Small intestine (tissue), 7 donors: ENCODE data around the gene ZFYVE1. TPM values are rescaled to one million over a fixed set of nuclear protein-coding genes. Genes with fewer than 3 reads are reported as not detected.
A peak's percentile ranks its signal among the peaks of the same experiment; 100 is the strongest.

Experiments used
- DNase-seq, 2 donors: peaks; one replicate each; pipeline versions ENCODE4 v3.0.0 to v3.0.0-alpha.2; 2013
- FAIRE-seq: peaks from 2 replicates; lab custom pipeline; 2012; peaks lifted over from hg19 to GRCh38; lab: Jason Lieb, UNC
- H3K27ac ChIP-seq, 3 donors: one replicate each; pipeline ENCODE4 v1.5.1; 2013; ENCODE audit warnings: low read length in 2 of 3, mild to moderate bottlenecking in 2 of 3, control low read depth in 1 of 3, inconsistent platforms in 1 of 3, low read depth in 1 of 3, moderate library complexity in 1 of 3
- H3K27me3 ChIP-seq, 3 donors: one replicate each; pipeline ENCODE4 v1.6.1; 2013; ENCODE audit warnings: low read length in 3 of 3, inconsistent platforms in 1 of 3; ENCODE audit not compliant: control insufficient read depth in 3 of 3, insufficient read depth in 3 of 3
- H3K36me3 ChIP-seq, 3 donors: one replicate each; pipeline ENCODE4 v1.6.1; 2013; ENCODE audit warnings: low read length in 3 of 3, inconsistent platforms in 1 of 3, low read depth in 1 of 3, mild to moderate bottlenecking in 1 of 3, moderate library complexity in 1 of 3; ENCODE audit not compliant: control insufficient read depth in 3 of 3, insufficient read depth in 2 of 3
- H3K4me1 ChIP-seq, 3 donors: one replicate each; pipeline ENCODE4 v1.6.1; 2013; ENCODE audit warnings: low read length in 2 of 3, inconsistent platforms in 1 of 3, low read depth in 1 of 3, mild to moderate bottlenecking in 1 of 3, moderate library complexity in 1 of 3; ENCODE audit not compliant: control insufficient read depth in 3 of 3, insufficient read depth in 2 of 3
- H3K4me3 ChIP-seq, 3 donors: one replicate each; pipeline ENCODE4 v1.5.1; 2013; ENCODE audit warnings: low read length in 3 of 3, control low read depth in 1 of 3, inconsistent platforms in 1 of 3, low read depth in 1 of 3, mild to moderate bottlenecking in 1 of 3, moderate library complexity in 1 of 3
- H3K9me3 ChIP-seq, 2 donors: one replicate each; pipeline ENCODE4 v1.6.1; 2013; ENCODE audit warnings: low read depth in 1 of 2, low read length in 1 of 2; ENCODE audit not compliant: control insufficient read depth in 2 of 2, insufficient read depth in 1 of 2
- WGBS, 3 donors: extraction: QIAGEN DNeasy Blood & Tissue Kit; methylation state at CpG; one replicate each; pipeline ENCODE4 v1.1.7; 2013; 5-methylcytosine and 5-hydroxymethylcytosine counted together
- polyA plus RNA-seq, 4 donors: library from polyadenylated mRNA; stranded (reverse) in 3 of 4; unstranded in 1 of 4; fragments of 200-250 nt in 3 of 4; fragments of 120-200 nt in 1 of 4; gene quantifications; one replicate each; pipeline versions ENCODE4 v1.2.1 to v1.2.3, GENCODE V29; 2013
- donor health status: healthy with polysubstance abuse.
- donor health status: control.
- donor health status: control.
- donor health status: Bipolar disorder and iron deficiency.
- donor health status: healthy.

The ZFYVE1 gene
- polyA plus RNA-seq, 4 donors: 6.4 to 15.4 (median 10.3) TPM

GRCh38 chr14:72999316-72999715 is 27.6 kb downstream of the ZFYVE1 start:
- H3K9me3 ChIP-seq: no peaks in the 10 kb centered on the region
- DNase-seq (no peak), FAIRE-seq (no peak)
- H3K36me3 ChIP-seq: peaks cover 12 to 34% (median 13%) of the 10 kb centered on the region in 3 donors
- no peaks in the 10 kb centered on the region for H3K27me3 ChIP-seq
- WGBS, 3 donors: 92 to 100% (median 96%) methylated on average over 4 of the region's 4 CpGs
- no peaks in the 10 kb centered on the region for H3K4me1 ChIP-seq
- peak overlapping the region in 1 of 3 donors; percentile 4 for H3K4me3 ChIP-seq
- H3K27ac ChIP-seq: no peak overlapping the region

- no peak overlapping the region for H3K27ac ChIP-seq
- DNase-seq: peak in 1 of 2 donors; percentile 12
- H3K4me1 ChIP-seq: no peaks in the 10 kb centered on the region
- H3K4me3 ChIP-seq: no peak overlapping the region
- no peaks in the 10 kb centered on the region for H3K27me3 ChIP-seq
- WGBS, 3 donors: 39 to 79% (median 57%) methylated on average over 2 of the region's 2 CpGs
- FAIRE-seq: no peak
- no peaks in the 10 kb centered on the region for H3K9me3 ChIP-seq
- peaks cover 11 to 28% (median 13%) of the 10 kb centered on the region in 3 donors for H3K36me3 ChIP-seq
Measured at GRCh38 chr14:72998252-72998903, 28.5 kb downstream of the ZFYVE1 start.

GRCh38 chr14:72996916-72997315 is 30.0 kb downstream of the ZFYVE1 start:
- H3K4me1 ChIP-seq: no peaks in the 10 kb centered on the region
- no peaks in the 10 kb centered on the region for H3K9me3 ChIP-seq
- no peak for FAIRE-seq
- no peaks in the 10 kb centered on the region for H3K27me3 ChIP-seq
- 91 to 94% (median 91%) methylated on average over 6 of the region's 6 CpGs for WGBS, 3 donors
- no peak for DNase-seq
- H3K4me3 ChIP-seq: no peak overlapping the region
- H3K36me3 ChIP-seq: peaks cover 14 to 38% (median 20%) of the 10 kb centered on the region in 3 donors
- H3K27ac ChIP-seq: no peak overlapping the region

- H3K4me3 ChIP-seq: no peak overlapping the region
- WGBS, 3 donors: 94 to 99% (median 97%) methylated on average over 8 of the region's 8 CpGs
- FAIRE-seq: no peak
- no peaks in the 10 kb centered on the region for H3K9me3 ChIP-seq
- H3K4me1 ChIP-seq: no peaks in the 10 kb centered on the region
- H3K36me3 ChIP-seq: peaks cover 6 to 32% (median 24%) of the 10 kb centered on the region in 3 donors
- DNase-seq: no peak
- no peak overlapping the region for H3K27ac ChIP-seq
- no peaks in the 10 kb centered on the region for H3K27me3 ChIP-seq
Measured at GRCh38 chr14:72990171-72990570, 36.7 kb downstream of the ZFYVE1 start.

GRCh38 chr14:72986857-72987256 is 40.0 kb downstream of the ZFYVE1 start:
- Histone ChIP-seq H3K36me3 (peaks cover 2 to 25% (median 18%) of the 10 kb centered on the region in 3 donors), H3K9me3 (no peaks in the 10 kb centered on the region), H3K27me3 (no peaks in the 10 kb centered on the region), H3K4me3 (no peak overlapping the region), H3K27ac (no peak overlapping the region), H3K4me1 (no peaks in the 10 kb centered on the region)
- WGBS, 3 donors: 85 to 95% (median 90%) methylated on average over 2 of the region's 2 CpGs
- FAIRE-seq (no peak), DNase-seq (no peak)

- Histone ChIP-seq H3K27me3 (no peaks in the 10 kb centered on the region), H3K4me3 (no peak overlapping the region), H3K27ac (no peak overlapping the region), H3K36me3 (peaks cover 2 to 28% (median 21%) of the 10 kb centered on the region in 3 donors), H3K4me1 (no peaks in the 10 kb centered on the region), H3K9me3 (no peaks in the 10 kb centered on the region)
- no peak for DNase-seq
- FAIRE-seq: no peak
- 76 to 86% (median 79%) methylated on average over 3 of the region's 3 CpGs for WGBS, 3 donors
Measured at GRCh38 chr14:72986214-72986613, 40.7 kb downstream of the ZFYVE1 start.

- H3K9me3 ChIP-seq: no peaks in the 10 kb centered on the region
- WGBS, 3 donors: 62 to 91% (median 77%) methylated on average over 3 of the region's 3 CpGs
- DNase-seq (no peak), FAIRE-seq (no peak)
- no peaks in the 10 kb centered on the region for H3K27me3 ChIP-seq
- H3K27ac ChIP-seq: no peak overlapping the region
- no peak overlapping the region for H3K4me3 ChIP-seq
- H3K36me3 ChIP-seq: peaks cover 5 to 35% (median 27%) of the 10 kb centered on the region in 3 donors
- no peaks in the 10 kb centered on the region for H3K4me1 ChIP-seq
Measured at GRCh38 chr14:72982146-72982708, 44.7 kb downstream of the ZFYVE1 start.

- WGBS, 3 donors: 85 to 97% (median 91%) methylated on average over 8 of the region's 8 CpGs
- no peak for DNase-seq
- peaks cover 3 to 41% (median 21%) of the 10 kb centered on the region in 3 donors for H3K36me3 ChIP-seq
- no peak overlapping the region for H3K4me3 ChIP-seq
- no peak for FAIRE-seq
- no peak overlapping the region for H3K27ac ChIP-seq
- H3K9me3 ChIP-seq: no peaks in the 10 kb centered on the region
- no peaks in the 10 kb centered on the region for H3K4me1 ChIP-seq
- no peaks in the 10 kb centered on the region for H3K27me3 ChIP-seq
Measured at GRCh38 chr14:72980863-72981262, 46.0 kb downstream of the ZFYVE1 start.
